Neuronal stem cell (in vitro differentiated cells): ENCODE measurements around the gene OTULINL.

ENCODE experiments used
- DNase-seq: peaks from one replicate; pipeline ENCODE4 v3.0.0-alpha.2; 2013; ENCODE audit warnings: low spot score
- H2AFZ ChIP-seq: one replicate; pipeline ENCODE4 v1.6.1; 2013; ENCODE audit warnings: mild to moderate bottlenecking, low read length, inconsistent platforms
- H2AK5ac ChIP-seq: 2 replicates; pipeline ENCODE4 v1.6.1; 2013; ENCODE audit warnings: low read depth, mild to moderate bottlenecking, inconsistent platforms, low read length, moderate library complexity, mixed read lengths
- H2BK120ac ChIP-seq: 2 replicates; pipeline ENCODE4 v1.6.1; 2013; ENCODE audit warnings: low read depth, mild to moderate bottlenecking, inconsistent platforms, low read length, moderate library complexity, mixed read lengths
- H2BK12ac ChIP-seq: one replicate; pipeline ENCODE4 v1.6.1; 2013; ENCODE audit warnings: low read length, inconsistent platforms
- H2BK15ac ChIP-seq: 2 replicates; pipeline ENCODE4 v1.6.1; 2013; ENCODE audit warnings: mild to moderate bottlenecking, low read length, inconsistent platforms, mixed read lengths
- H2BK5ac ChIP-seq: one replicate; pipeline ENCODE4 v1.6.1; 2013; ENCODE audit warnings: inconsistent platforms, mild to moderate bottlenecking, low read length, moderate library complexity
- H3K14ac ChIP-seq: one replicate; pipeline ENCODE4 v1.6.1; 2013; ENCODE audit warnings: low read length, inconsistent platforms
- H3K18ac ChIP-seq: 2 replicates; pipeline ENCODE4 v1.6.1; 2013; ENCODE audit warnings: low read length, inconsistent platforms
- H3K23ac ChIP-seq: 2 replicates; pipeline ENCODE4 v1.6.1; 2013; ENCODE audit warnings: low read depth, mild to moderate bottlenecking, mixed read lengths, low read length, inconsistent platforms; ENCODE audit not compliant: poor library complexity
- H3K27ac ChIP-seq: replicated peaks from 3 replicates; pipeline ENCODE4 v1.5.1; 2013; ENCODE audit warnings: low read length, inconsistent platforms
- H3K27me3 ChIP-seq, 3 experiments: 2 replicates each; pipeline ENCODE4 v1.6.1; 2013; ENCODE audit warnings: low read length in 3 of 3, mild to moderate bottlenecking in 2 of 3, inconsistent platforms in 1 of 3, low read depth in 1 of 3, mixed read lengths in 1 of 3, moderate library complexity in 1 of 3; ENCODE audit not compliant: control insufficient read depth in 3 of 3, insufficient read depth in 3 of 3
- H3K36me3 ChIP-seq, 2 donors: replicated peaks in 1 of 2; 2 replicates each; pipeline ENCODE4 v1.6.1; 2013; ENCODE audit warnings: low read length in 2 of 2; ENCODE audit not compliant: control insufficient read depth in 2 of 2, insufficient read depth in 2 of 2
- H3K4ac ChIP-seq: 2 replicates; pipeline ENCODE4 v1.6.1; 2013; ENCODE audit warnings: inconsistent platforms, mild to moderate bottlenecking, low read length, moderate library complexity
- H3K4me1 ChIP-seq, 2 donors: 1 replicate in 1 of 2; 2 replicates in 1 of 2; pipeline ENCODE4 v1.6.1; 2013; ENCODE audit warnings: low read length in 2 of 2, low read depth in 1 of 2; ENCODE audit not compliant: control insufficient read depth in 2 of 2, insufficient read depth in 1 of 2
- H3K4me2 ChIP-seq: one replicate; pipeline ENCODE4 v1.6.1; 2013; ENCODE audit warnings: mild to moderate bottlenecking, low read length, inconsistent platforms; ENCODE audit not compliant: insufficient read depth, poor library complexity, severe bottlenecking
- H3K4me3 ChIP-seq, 2 donors: 2 replicates each; pipeline ENCODE4 v1.5.1; 2013; ENCODE audit warnings: low read length in 2 of 2, mild to moderate bottlenecking in 2 of 2, inconsistent platforms in 1 of 2, moderate library complexity in 1 of 2
- H3K79me1 ChIP-seq: one replicate; pipeline ENCODE4 v1.6.1; 2013; ENCODE audit warnings: low read depth, mild to moderate bottlenecking, inconsistent platforms, low read length, moderate library complexity
- H3K9ac ChIP-seq: one replicate; pipeline ENCODE4 v1.6.1; 2013; ENCODE audit warnings: mild to moderate bottlenecking, low read depth, low read length, inconsistent platforms; ENCODE audit not compliant: poor library complexity
- H3K9me3 ChIP-seq, 2 donors: replicated peaks in 1 of 2; 2 replicates each; pipeline versions ENCODE3 to v1.6.1; 2013; ENCODE audit warnings: low read length in 2 of 2, mild to moderate bottlenecking in 2 of 2, inconsistent platforms in 1 of 2, low read depth in 1 of 2, mixed read lengths in 1 of 2, moderate library complexity in 1 of 2; ENCODE audit not compliant: control insufficient read depth in 2 of 2, insufficient read depth in 1 of 2
- H4K8ac ChIP-seq: one replicate; pipeline ENCODE4 v1.6.1; 2013; ENCODE audit warnings: low read depth, mild to moderate bottlenecking, inconsistent platforms, low read length, moderate library complexity
- H4K91ac ChIP-seq: one replicate; pipeline ENCODE4 v1.6.1; 2013; ENCODE audit warnings: low read length, low read depth, mild to moderate bottlenecking, inconsistent platforms; ENCODE audit not compliant: poor library complexity
- WGBS, 2 donors: extraction: QIAGEN DNeasy Blood & Tissue Kit; methylation state at CpG; one replicate each; pipeline ENCODE4 v1.1.7; 2013; ENCODE audit warnings: missing lambda C conversion rate in 2 of 2, mixed read lengths in 1 of 2; ENCODE audit not compliant: insufficient read length in 2 of 2, insufficient replicate concordance in 1 of 2; ENCODE audit errors: extremely low coverage in 2 of 2; 5-methylcytosine and 5-hydroxymethylcytosine counted together

OTULINL gene

GRCh38 chr5:14579246-14579645 is 2.3 kb upstream of the OTULINL start:
- Histone ChIP-seq H2AFZ (no peak overlapping the region), H3K9me3 (no peaks in the 10 kb centered on the region), H3K27me3 (peaks cover 0 to 46% (median 8%) of the 10 kb centered on the region in 3 experiments), H3K27ac (no peak overlapping the region), H2BK12ac (no peak overlapping the region), H3K36me3 (no peaks in the 10 kb centered on the region), H3K23ac (no peak overlapping the region), H3K14ac (no peak overlapping the region), H2BK5ac (no peak overlapping the region), H3K4ac (no peak overlapping the region), H3K4me1 (no peaks in the 10 kb centered on the region), H3K4me2 (no peak overlapping the region), H3K18ac (no peak overlapping the region), H3K79me1 (peaks cover 2% of the 10 kb centered on the region), H2AK5ac (no peak overlapping the region), H2BK15ac (no peak overlapping the region), H3K4me3 (no peak overlapping the region), H3K9ac (no peak overlapping the region), H4K8ac (no peak overlapping the region), H2BK120ac (no peak overlapping the region), H4K91ac (no peak overlapping the region)
- DNase-seq: no peak
- WGBS, 2 donors: no CpG with 5 or more reads among the region's 7 CpGs

- H3K4me3 ChIP-seq: no peak overlapping the region
- H3K9me3 ChIP-seq: peaks cover 0 to 2% of the 10 kb centered on the region in 2 donors
- no peak overlapping the region for H2AFZ ChIP-seq
- H2BK15ac ChIP-seq: no peak overlapping the region
- no peak overlapping the region for H2BK5ac ChIP-seq
- no peak overlapping the region for H3K23ac ChIP-seq
- H4K8ac ChIP-seq: no peak overlapping the region
- no peak overlapping the region for H3K18ac ChIP-seq
- no peak overlapping the region for H3K27ac ChIP-seq
- no peak overlapping the region for H2BK120ac ChIP-seq
- H3K79me1 ChIP-seq: peaks cover 2% of the 10 kb centered on the region
- peaks cover 0 to 46% (median 8%) of the 10 kb centered on the region in 3 experiments for H3K27me3 ChIP-seq
- H2AK5ac ChIP-seq: no peak overlapping the region
- no peaks in the 10 kb centered on the region for H3K4me1 ChIP-seq
- H3K36me3 ChIP-seq: no peaks in the 10 kb centered on the region
- no peak for DNase-seq
- no peak overlapping the region for H3K9ac ChIP-seq
- no peak overlapping the region for H4K91ac ChIP-seq
- no CpG with 5 or more reads among the region's 4 CpGs for WGBS, 2 donors
- H3K4ac ChIP-seq: no peak overlapping the region
- H3K14ac ChIP-seq: no peak overlapping the region
- H2BK12ac ChIP-seq: no peak overlapping the region
- H3K4me2 ChIP-seq: no peak overlapping the region
Observed at GRCh38 chr5:14579731-14580397, 1.7 kb upstream of the OTULINL start.

GRCh38 chr5:14580398-14581034 is 1.1 kb upstream of the OTULINL start:
- H3K27ac ChIP-seq: no peak overlapping the region

More at GRCh38 chr5:14580398-14581034, 1.1 kb upstream of the OTULINL start:
- Histone ChIP-seq H2AFZ (no peak overlapping the region), H3K27me3 (peaks cover 0 to 46% (median 8%) of the 10 kb centered on the region in 3 experiments), H4K91ac (no peak overlapping the region), H3K14ac (no peak overlapping the region), H2AK5ac (no peak overlapping the region), H3K79me1 (peaks cover 2% of the 10 kb centered on the region), H3K36me3 (no peaks in the 10 kb centered on the region), H2BK15ac (no peak overlapping the region), H3K9ac (no peak overlapping the region), H3K9me3 (peaks cover 0 to 5% of the 10 kb centered on the region in 2 donors), H2BK120ac (no peak overlapping the region), H3K4me1 (no peaks in the 10 kb centered on the region), H3K4ac (no peak overlapping the region), H4K8ac (no peak overlapping the region), H3K4me3 (no peak overlapping the region), H3K18ac (no peak overlapping the region), H2BK5ac (no peak overlapping the region), H2BK12ac (no peak overlapping the region), H3K23ac (no peak overlapping the region), H3K4me2 (no peak overlapping the region)
- DNase-seq: no peak
- no CpG with 5 or more reads among the region's 6 CpGs for WGBS, 2 donors
